GM13977 (cell line): ENCODE measurements around the gene DGKB.

Experiments
- DNase-seq: peaks from one replicate; pipeline ENCODE4 v3.0.0; 2012; ENCODE audit warnings: low spot score
- in situ Hi-C: fragments of 300-500 bp; cut with MboI; formaldehyde crosslinking; loops from one replicate; pipeline ENCODE4 v1.12.0; 2022; ENCODE audit warnings: low sequenced_read_pairs, low pct_unique_long_range_greater_than_20kb, mixed read lengths, inconsistent platforms; ENCODE audit not compliant: unreplicated experiment
- TF ChIP-seq, protein P1 (sequence below): IDR thresholded peaks from 2 replicates; pipeline ENCODE4 v1.5.1; 2012; ENCODE audit warnings: mild to moderate bottlenecking, control low read depth; ENCODE audit not compliant: insufficient read depth; ENCODE audit errors: extremely low read depth, missing control alignments

DGKB gene

GRCh38 chr7:14226126-14226525, 676.4 kb downstream of the DGKB start:
- DNase-seq = no peak
- TF ChIP-seq, protein P1, sequence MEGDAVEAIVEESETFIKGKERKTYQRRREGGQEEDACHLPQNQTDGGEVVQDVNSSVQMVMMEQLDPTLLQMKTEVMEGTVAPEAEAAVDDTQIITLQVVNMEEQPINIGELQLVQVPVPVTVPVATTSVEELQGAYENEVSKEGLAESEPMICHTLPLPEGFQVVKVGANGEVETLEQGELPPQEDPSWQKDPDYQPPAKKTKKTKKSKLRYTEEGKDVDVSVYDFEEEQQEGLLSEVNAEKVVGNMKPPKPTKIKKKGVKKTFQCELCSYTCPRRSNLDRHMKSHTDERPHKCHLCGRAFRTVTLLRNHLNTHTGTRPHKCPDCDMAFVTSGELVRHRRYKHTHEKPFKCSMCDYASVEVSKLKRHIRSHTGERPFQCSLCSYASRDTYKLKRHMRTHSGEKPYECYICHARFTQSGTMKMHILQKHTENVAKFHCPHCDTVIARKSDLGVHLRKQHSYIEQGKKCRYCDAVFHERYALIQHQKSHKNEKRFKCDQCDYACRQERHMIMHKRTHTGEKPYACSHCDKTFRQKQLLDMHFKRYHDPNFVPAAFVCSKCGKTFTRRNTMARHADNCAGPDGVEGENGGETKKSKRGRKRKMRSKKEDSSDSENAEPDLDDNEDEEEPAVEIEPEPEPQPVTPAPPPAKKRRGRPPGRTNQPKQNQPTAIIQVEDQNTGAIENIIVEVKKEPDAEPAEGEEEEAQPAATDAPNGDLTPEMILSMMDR = no peak
- in situ Hi-C loops = no loop called here

DNA sequence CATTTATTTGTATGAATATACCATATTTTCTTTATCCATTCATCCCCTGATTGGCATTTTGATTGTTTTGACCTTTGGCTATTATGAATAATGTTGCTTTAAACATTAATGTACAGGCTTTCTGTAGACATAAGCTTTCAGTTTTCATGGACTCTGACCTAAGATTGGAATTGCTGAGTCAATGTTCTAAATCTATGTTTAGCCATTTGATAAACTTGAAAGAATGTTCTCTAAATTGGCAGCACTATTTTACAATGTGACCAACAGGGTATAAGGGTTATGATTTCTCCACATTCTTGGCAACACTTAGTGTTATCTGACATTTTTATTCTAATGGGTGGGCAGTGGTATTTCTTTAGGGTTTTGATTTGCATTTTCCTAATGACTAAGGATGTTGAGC, 683.4 kb downstream of the DGKB start:
- TF ChIP-seq, protein P1 = no peak
- in situ Hi-C loops = no loop called here
- DNase-seq = no peak

DNA sequence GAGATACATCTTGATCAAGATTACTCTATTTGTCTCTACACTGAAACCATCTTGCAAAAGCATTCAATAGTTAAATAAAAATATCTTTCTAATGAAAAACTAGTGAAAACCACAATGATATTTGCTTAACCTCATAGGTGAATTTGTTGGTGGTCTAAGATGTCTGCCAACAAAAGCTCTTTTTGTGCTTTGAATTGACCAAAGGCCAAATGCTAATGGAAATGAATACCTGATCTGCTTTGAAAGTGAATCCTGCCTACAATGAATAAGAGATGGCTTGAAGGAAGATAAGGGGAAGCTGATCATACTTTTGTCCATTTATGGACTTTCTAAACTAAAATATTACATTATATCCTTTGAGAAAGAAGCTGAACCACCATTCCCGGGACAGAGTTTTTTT, 684.2 kb downstream of the DGKB start:
- TF ChIP-seq, protein P1 = no peak
- in situ Hi-C loops = no loop called here
- no peak for DNase-seq

DNA sequence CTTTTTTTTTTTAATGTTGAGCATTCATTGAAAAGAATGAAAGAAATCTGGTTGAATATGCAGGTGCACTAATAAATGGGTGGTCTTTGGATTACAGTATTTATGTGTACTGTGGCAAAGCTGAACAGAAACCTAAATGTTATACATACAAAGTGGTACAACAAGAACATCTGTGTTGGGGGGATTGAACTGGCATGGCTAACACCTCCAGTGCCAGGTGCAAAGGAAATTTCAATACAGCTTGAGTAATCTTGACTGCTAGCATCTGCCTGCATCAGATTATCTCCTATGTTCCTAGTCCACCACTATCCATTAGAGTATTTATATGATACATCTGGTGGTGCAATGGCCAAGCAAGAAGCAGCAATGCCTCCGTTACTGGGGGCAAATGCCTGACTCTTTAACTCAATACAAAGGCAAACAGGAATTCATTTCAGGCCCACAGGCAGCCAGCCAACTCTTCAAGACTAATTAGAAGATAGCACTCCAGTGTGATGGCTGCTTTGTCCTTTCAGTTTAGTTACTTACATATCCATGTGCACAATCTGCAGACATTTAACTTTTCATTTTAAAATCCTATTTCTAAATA, 692.6 kb downstream of the DGKB start:
- TF ChIP-seq, protein P1 = no peak
- DNase-seq = no peak
- in situ Hi-C loops = no loop called here

DNA sequence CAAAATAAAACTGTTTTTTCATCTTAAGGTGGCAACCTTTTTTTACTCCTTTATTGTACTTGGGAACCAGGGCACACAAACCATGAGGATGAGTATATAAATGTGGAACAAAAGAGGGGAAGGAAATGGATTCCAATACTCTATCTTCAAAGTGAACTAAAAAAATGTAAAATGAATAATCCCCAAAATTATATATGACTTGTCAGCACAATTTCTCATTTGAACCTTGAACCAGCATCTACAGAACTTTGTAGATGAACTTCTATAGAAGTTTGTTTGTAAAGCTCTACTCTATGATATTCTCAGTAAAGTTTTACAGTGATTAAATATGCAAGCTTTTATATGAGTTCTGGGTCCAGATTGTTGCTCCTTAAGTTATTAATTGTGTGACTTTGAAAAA, 694.8 kb downstream of the DGKB start:
- in situ Hi-C loops = no loop called here
- DNase-seq = no peak
- TF ChIP-seq, protein P1 = no peak

DNA sequence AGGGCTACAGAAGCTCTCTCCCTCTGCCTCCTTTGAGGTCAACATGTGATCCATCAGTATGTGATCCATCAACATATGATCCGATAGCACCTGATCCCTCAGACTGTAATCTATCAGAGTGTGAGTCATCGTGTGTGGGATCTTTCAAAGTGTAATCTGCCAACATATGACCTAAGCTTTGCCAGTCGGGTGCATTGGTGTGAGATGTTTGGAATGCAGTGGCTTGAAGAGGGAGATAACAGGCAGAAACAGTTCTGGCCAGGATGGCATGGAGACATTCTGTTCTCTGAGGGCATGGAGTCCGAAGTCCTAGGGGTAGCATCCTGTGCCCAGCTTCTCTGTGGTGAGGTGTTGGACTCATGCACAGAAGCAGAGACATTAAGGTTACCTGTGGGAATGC, 695.4 kb downstream of the DGKB start:
- in situ Hi-C loops = no loop called here
- no peak for DNase-seq
- TF ChIP-seq, protein P1 = no peak

DNA sequence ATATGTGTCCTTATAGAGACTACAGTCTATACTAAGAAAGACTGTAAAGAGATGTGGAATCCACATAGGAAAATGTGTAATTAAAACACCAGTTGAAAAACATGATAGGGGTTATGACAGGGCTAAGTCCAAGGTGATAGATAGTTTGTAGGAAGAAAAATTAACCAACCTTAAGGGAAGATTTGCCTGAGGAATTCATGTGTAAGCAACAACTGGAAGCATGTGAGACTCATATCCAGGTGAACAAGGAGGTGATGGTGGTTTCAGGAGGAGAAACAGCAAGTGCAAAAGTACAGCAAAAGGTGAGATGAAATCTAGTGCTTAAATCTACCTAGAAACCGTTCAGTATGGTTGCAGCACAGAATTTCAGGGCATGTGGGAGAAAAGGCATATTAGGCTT, 696.4 kb downstream of the DGKB start:
- DNase-seq = no peak
- TF ChIP-seq, protein P1 = no peak
- in situ Hi-C loops = no loop called here
